ENCODE measurements around the gene ZFAND3.
A peak's percentile ranks its signal among the peaks of the same experiment; 100 is the strongest.

ZFAND3 gene

GRCh38 chr6:38033442-38033982, 214.0 kb downstream of the ZFAND3 start:
- no peak overlapping the region for H3K4me3 ChIP-seq (ENCODE audit: low read depth in 1 of 2, low read length in 2 of 2)
- H3K27ac ChIP-seq (ENCODE audit: low read length): no peak overlapping the region
- no peak overlapping the region for H3K4me2 ChIP-seq (ENCODE audit: insufficient read depth, low read length)
- TF ChIP-seq EZH2 (IDR thresholded peaks at IDR 0.05; ENCODE audit: borderline replicate concordance, low read depth, low read length, severe bottlenecking): no peak
- TF ChIP-seq CTCF (IDR thresholded peaks at IDR 0.05; ENCODE audit: borderline replicate concordance, extremely low read depth, low read length, poor library complexity, severe bottlenecking): no peak
- H4K20me1 ChIP-seq (ENCODE audit: insufficient read depth, low read length): peaks cover 27% of the 10 kb centered on the region
- ATAC-seq (ENCODE audit: insufficient read depth, low read depth) (no peak), DNase-seq (no peak)
- H3K9ac ChIP-seq (ENCODE audit: low read depth, low read length): no peak overlapping the region
- H3K79me2 ChIP-seq (ENCODE audit: insufficient read depth, low read length): peaks cover 56% of the 10 kb centered on the region
- H3K9me3 ChIP-seq (ENCODE audit: insufficient read depth, low read length, severe bottlenecking): no peaks in the 10 kb centered on the region
- no peaks in the 10 kb centered on the region for H3K36me3 ChIP-seq (ENCODE audit: insufficient read depth, low read length)
- peaks cover 1% of the 10 kb centered on the region; the same call in 1 of the 2 replicates for H3K4me1 ChIP-seq (ENCODE audit: insufficient read depth, low read length)
- no peaks in the 10 kb centered on the region for H3K27me3 ChIP-seq (ENCODE audit: insufficient read depth, low read length, poor library complexity)
- H2AFZ ChIP-seq (ENCODE audit: low read depth, low read length): no peak overlapping the region

- no peak overlapping the region for H3K4me3 ChIP-seq (ENCODE audit: low read depth in 1 of 2, low read length in 2 of 2)
- peaks cover 32% of the 10 kb centered on the region for H4K20me1 ChIP-seq (ENCODE audit: insufficient read depth, low read length)
- no peak for ATAC-seq (ENCODE audit: insufficient read depth, low read depth)
- H3K9me3 ChIP-seq (ENCODE audit: insufficient read depth, low read length, severe bottlenecking): no peaks in the 10 kb centered on the region
- no peak overlapping the region for H3K27ac ChIP-seq (ENCODE audit: low read length)
- TF ChIP-seq CTCF (IDR thresholded peaks at IDR 0.05; ENCODE audit: borderline replicate concordance, extremely low read depth, low read length, poor library complexity, severe bottlenecking): peak; percentile 53
- TF ChIP-seq EZH2 (IDR thresholded peaks at IDR 0.05; ENCODE audit: borderline replicate concordance, low read depth, low read length, severe bottlenecking): no peak
- H3K4me1 ChIP-seq (ENCODE audit: insufficient read depth, low read length): no peaks in the 10 kb centered on the region
- DNase-seq: no peak
- no peak overlapping the region for H3K4me2 ChIP-seq (ENCODE audit: insufficient read depth, low read length)
- peaks cover 54% of the 10 kb centered on the region for H3K79me2 ChIP-seq (ENCODE audit: insufficient read depth, low read length)
- H3K9ac ChIP-seq (ENCODE audit: low read depth, low read length): no peak overlapping the region
- H3K36me3 ChIP-seq (ENCODE audit: insufficient read depth, low read length): no peaks in the 10 kb centered on the region
- no peaks in the 10 kb centered on the region for H3K27me3 ChIP-seq (ENCODE audit: insufficient read depth, low read length, poor library complexity)
- H2AFZ ChIP-seq (ENCODE audit: low read depth, low read length): no peak overlapping the region
These were observed 214.9 kb downstream of the ZFAND3 start for GRCh38 chr6:38034274-38034914.

GRCh38 chr6:38035478-38035877, 216.0 kb downstream of the ZFAND3 start:
- Histone ChIP-seq H3K79me2 (ENCODE audit: insufficient read depth, low read length) (peaks cover 49% of the 10 kb centered on the region), H3K27me3 (ENCODE audit: insufficient read depth, low read length, poor library complexity) (no peaks in the 10 kb centered on the region), H3K4me3 (ENCODE audit: low read depth in 1 of 2, low read length in 2 of 2) (no peak overlapping the region), H3K36me3 (ENCODE audit: insufficient read depth, low read length) (no peaks in the 10 kb centered on the region), H3K9me3 (ENCODE audit: insufficient read depth, low read length, severe bottlenecking) (no peaks in the 10 kb centered on the region), H3K4me2 (ENCODE audit: insufficient read depth, low read length) (no peak overlapping the region), H3K9ac (ENCODE audit: low read depth, low read length) (no peak overlapping the region), H4K20me1 (ENCODE audit: insufficient read depth, low read length) (peaks cover 35% of the 10 kb centered on the region), H3K27ac (ENCODE audit: low read length) (no peak overlapping the region), H3K4me1 (ENCODE audit: insufficient read depth, low read length) (no peaks in the 10 kb centered on the region), H2AFZ (ENCODE audit: low read depth, low read length) (no peak overlapping the region)
- no peak for DNase-seq
- ATAC-seq (ENCODE audit: insufficient read depth, low read depth): no peak
- TF ChIP-seq EZH2 (IDR thresholded peaks at IDR 0.05; ENCODE audit: borderline replicate concordance, low read depth, low read length, severe bottlenecking): no peak
- no peak for TF ChIP-seq CTCF (IDR thresholded peaks at IDR 0.05; ENCODE audit: borderline replicate concordance, extremely low read depth, low read length, poor library complexity, severe bottlenecking)
